OCI-LY7 (cell line): ENCODE results near the gene FOXN3. TPM values are rescaled to one million over a fixed set of nuclear protein-coding genes. Genes with fewer than 3 reads are reported as not detected.

ENCODE experiments used
- BruUV-seq: library from RNA; stranded (reverse); fragments of 400-500 nt; replicated peaks from 2 replicates; lab custom pipeline; 2021; lab: Mats Ljungman, UMichigan
- CTCF ChIA-PET: fragments of 300-600 bp; sonication (Branson Sonifier 250); formaldehyde crosslinking; loops from one replicate; lab custom pipeline; 2022; ENCODE audit warnings: antibody characterized with exemption; ENCODE audit not compliant: unreplicated experiment; lab: Charles Lee
- POLR2A ChIA-PET: fragments of 300-600 bp; sonication (Branson Sonifier 250); formaldehyde crosslinking; loops from one replicate; lab custom pipeline; 2022; ENCODE audit warnings: antibody characterized with exemption; lab: Charles Lee
- DNase-seq: peaks from one replicate; pipeline ENCODE4 v3.0.0-alpha.2; 2015; ENCODE audit warnings: low spot score
- H2AFZ ChIP-seq: fragments of 200-600 bp; sonication (generic), shearing (Covaris generic); 2 replicates; pipeline ENCODE4 v1.6.1; 2014; ENCODE audit warnings: mild to moderate bottlenecking, antibody characterized with exemption, low read length, moderate library complexity
- H3K27ac ChIP-seq: fragments of 200-600 bp; sonication (generic); 2 replicates; pipeline ENCODE4 v1.5.1; 2014; ENCODE audit warnings: mixed run types, low read depth, mild to moderate bottlenecking, moderate library complexity, low read length, inconsistent platforms; ENCODE audit not compliant: poor library complexity, severe bottlenecking
- H3K36me3 ChIP-seq: fragments of 200-600 bp; sonication (generic); 2 replicates; pipeline ENCODE4 v1.6.1; 2014; ENCODE audit warnings: mild to moderate bottlenecking, antibody characterized with exemption, low read length, moderate library complexity, mixed read lengths; ENCODE audit not compliant: insufficient read depth
- H3K4me1 ChIP-seq: fragments of 200-600 bp; sonication (generic); 2 replicates; pipeline ENCODE4 v1.5.1; 2014; ENCODE audit warnings: mild to moderate bottlenecking, low read length; ENCODE audit not compliant: insufficient read depth, poor library complexity, severe bottlenecking
- H3K4me2 ChIP-seq: fragments of 200-600 bp; sonication (generic); 2 replicates; pipeline ENCODE4 v1.6.1; 2014; ENCODE audit warnings: mild to moderate bottlenecking, low read length
- H3K4me3 ChIP-seq: fragments of 200-600 bp; sonication (generic); 2 replicates; pipeline ENCODE4 v1.5.1; 2014; ENCODE audit warnings: mild to moderate bottlenecking, low read depth, low read length; ENCODE audit not compliant: poor library complexity, severe bottlenecking
- H3K79me2 ChIP-seq: fragments of 200-600 bp; sonication (generic); 2 replicates; pipeline ENCODE4 v1.6.1; 2016; ENCODE audit warnings: low read depth, mild to moderate bottlenecking, low read length, moderate library complexity, mixed read lengths; ENCODE audit not compliant: insufficient read depth
- H3K9me2 ChIP-seq: fragments of 200-600 bp; sonication (generic); 2 replicates; pipeline ENCODE4 v1.6.1; 2016; ENCODE audit warnings: mild to moderate bottlenecking, low read length, mixed read lengths; ENCODE audit not compliant: insufficient read depth
- H3K9me3 ChIP-seq: fragments of 200-600 bp; sonication (generic); 2 replicates; pipeline ENCODE4 v1.6.1; 2014; ENCODE audit warnings: mild to moderate bottlenecking, mixed run types, low read length, mixed read lengths
- H4K20me1 ChIP-seq: fragments of 200-600 bp; sonication (generic); 2 replicates; pipeline ENCODE4 v1.6.1; 2014; ENCODE audit warnings: mild to moderate bottlenecking, antibody characterized with exemption, low read length, moderate library complexity, mixed read lengths; ENCODE audit not compliant: insufficient read depth
- EZH2phosphoT487 ChIP-seq: fragments of 200-600 bp; sonication (generic); IDR thresholded peaks from 2 replicates; pipeline ENCODE4 v1.6.1; 2018; ENCODE audit warnings: low read depth, borderline replicate concordance, mild to moderate bottlenecking, mixed run types, antibody characterized with exemption, low read length, moderate library complexity, mixed read lengths
- intact Hi-C: fragments of 100-400 bp; cut with micrococcal nuclease; formaldehyde crosslinking; loops from one replicate; pipeline ENCODE4 v1.10.0; 2022; ENCODE audit not compliant: unreplicated experiment
- total RNA-seq, 2 experiments: library from RNA; depleted of rRNA in 1 of 2; stranded (reverse); fragments of >200 nt in 1 of 2; shearing (Covaris generic) in 1 of 2; gene quantifications; 2 replicates each; pipeline ENCODE4 v1.2.3, GENCODE V29; 2014 to 2022
- TF ChIP-seq, protein P1 (sequence below): fragments of 200-600 bp; sonication (generic); conservative IDR thresholded peaks from 2 replicates; pipeline ENCODE4 v1.5.1; 2014; ENCODE audit warnings: mild to moderate bottlenecking, antibody characterized with exemption, low read length, moderate library complexity, mixed read lengths

The FOXN3 gene
- total RNA-seq, 2 experiments from 2014 or later: 77.7 to 102 TPM

DNA sequence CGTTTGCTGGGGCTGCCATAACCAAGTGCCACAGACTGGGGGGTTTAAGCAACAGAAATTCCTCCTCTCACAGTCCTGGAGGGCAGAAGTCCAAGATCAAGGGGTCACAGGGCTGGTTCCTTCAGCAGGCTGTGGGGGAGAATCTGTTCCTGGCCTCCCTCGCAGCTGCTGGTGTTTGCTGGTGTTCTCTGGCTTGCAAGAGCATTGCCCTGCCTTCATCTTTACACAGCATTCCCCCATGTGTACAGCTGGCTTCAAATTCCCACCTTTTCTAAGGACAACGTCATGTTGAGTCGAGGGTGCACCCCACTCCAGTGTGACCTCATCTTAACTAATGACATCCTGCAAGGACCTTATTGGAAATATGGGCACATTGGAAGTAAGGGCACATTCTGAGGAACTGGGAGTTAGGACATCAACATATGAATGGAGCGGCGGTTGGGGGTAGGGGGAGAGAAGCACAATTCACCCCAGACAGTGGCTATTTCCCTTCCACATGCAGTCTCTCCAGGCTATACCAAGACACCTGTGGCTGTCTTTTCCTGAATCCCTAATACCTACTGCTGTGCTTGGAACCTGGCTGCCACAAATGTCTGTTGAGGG, 123.6 kb downstream of the FOXN3 start:
- Histone ChIP-seq H3K27ac (no peak overlapping the region), H2AFZ (no peak overlapping the region), H3K4me1 (peaks cover 20% of the 10 kb centered on the region), H3K36me3 (no peaks in the 10 kb centered on the region), H3K4me3 (no peak overlapping the region), H4K20me1 (no peaks in the 10 kb centered on the region), H3K79me2 (no peaks in the 10 kb centered on the region), H3K4me2 (no peak overlapping the region), H3K9me3 (no peaks in the 10 kb centered on the region), H3K9me2 (no peaks in the 10 kb centered on the region)
- no TSS peak for BruUV-seq
- intact Hi-C loops: no loop called here
- no peak for TF ChIP-seq EZH2phosphoT487
- TF ChIP-seq, protein P1, sequence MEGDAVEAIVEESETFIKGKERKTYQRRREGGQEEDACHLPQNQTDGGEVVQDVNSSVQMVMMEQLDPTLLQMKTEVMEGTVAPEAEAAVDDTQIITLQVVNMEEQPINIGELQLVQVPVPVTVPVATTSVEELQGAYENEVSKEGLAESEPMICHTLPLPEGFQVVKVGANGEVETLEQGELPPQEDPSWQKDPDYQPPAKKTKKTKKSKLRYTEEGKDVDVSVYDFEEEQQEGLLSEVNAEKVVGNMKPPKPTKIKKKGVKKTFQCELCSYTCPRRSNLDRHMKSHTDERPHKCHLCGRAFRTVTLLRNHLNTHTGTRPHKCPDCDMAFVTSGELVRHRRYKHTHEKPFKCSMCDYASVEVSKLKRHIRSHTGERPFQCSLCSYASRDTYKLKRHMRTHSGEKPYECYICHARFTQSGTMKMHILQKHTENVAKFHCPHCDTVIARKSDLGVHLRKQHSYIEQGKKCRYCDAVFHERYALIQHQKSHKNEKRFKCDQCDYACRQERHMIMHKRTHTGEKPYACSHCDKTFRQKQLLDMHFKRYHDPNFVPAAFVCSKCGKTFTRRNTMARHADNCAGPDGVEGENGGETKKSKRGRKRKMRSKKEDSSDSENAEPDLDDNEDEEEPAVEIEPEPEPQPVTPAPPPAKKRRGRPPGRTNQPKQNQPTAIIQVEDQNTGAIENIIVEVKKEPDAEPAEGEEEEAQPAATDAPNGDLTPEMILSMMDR: no peak
- ChIA-PET POLR2A (interaction anchor here (0.6 kb wide), 1 partner anchor 32 kb away, joined by 3 read pairs; no protein-coding TSS in a partner anchor), CTCF (no interaction called here)
- no peak for DNase-seq

DNA sequence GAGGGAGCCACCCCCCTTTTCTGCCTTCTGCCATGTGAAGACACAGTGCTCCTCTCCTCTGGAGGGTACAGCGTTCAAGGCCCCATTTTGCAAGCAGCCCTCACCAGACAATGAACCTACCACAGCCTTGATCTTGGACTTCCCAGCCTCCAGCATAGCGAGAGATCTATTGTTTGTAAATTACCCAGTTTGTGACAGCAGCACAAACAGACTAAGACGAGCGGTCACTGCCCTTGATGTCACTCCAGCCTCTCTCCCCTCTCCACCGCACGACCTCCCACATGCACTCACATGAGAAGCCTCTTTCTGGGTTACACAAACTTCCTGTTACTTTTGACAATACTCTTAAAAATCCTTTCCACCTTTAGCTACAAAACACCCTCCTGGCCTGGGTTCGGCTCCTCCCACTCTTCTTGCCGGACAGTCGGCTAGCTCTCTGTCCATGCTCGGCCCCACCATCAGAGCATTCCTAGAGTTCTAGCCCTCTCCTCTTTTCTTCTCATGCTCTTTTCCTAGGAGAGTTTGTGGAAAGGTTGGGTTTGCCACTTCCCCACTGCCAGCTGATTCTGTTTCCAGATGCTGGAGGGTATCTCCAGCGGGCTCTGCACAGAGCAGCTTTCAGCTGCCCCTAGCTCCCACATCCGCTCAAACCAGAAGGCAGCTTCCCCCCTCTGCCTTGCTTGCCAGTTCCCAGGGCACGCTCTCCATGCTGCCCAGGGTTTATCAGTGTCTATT, 124.3 kb downstream of the FOXN3 start:
- H4K20me1 ChIP-seq: no peaks in the 10 kb centered on the region
- H3K36me3 ChIP-seq: no peaks in the 10 kb centered on the region
- no peak overlapping the region for H3K27ac ChIP-seq
- intact Hi-C loops: no loop called here
- H3K4me3 ChIP-seq: no peak overlapping the region
- no peak overlapping the region for H2AFZ ChIP-seq
- DNase-seq: no peak
- H3K79me2 ChIP-seq: no peaks in the 10 kb centered on the region
- H3K9me3 ChIP-seq: no peaks in the 10 kb centered on the region
- no TSS peak for BruUV-seq
- no peak overlapping the region for H3K4me2 ChIP-seq
- CTCF ChIA-PET: no interaction called here
- POLR2A ChIA-PET: interaction anchor here (0.6 kb wide), 1 partner anchor 31 kb away, joined by 3 read pairs; no protein-coding TSS in a partner anchor
- TF ChIP-seq, protein P1: no peak
- TF ChIP-seq EZH2phosphoT487: no peak
- no peaks in the 10 kb centered on the region for H3K9me2 ChIP-seq
- peaks cover 20% of the 10 kb centered on the region for H3K4me1 ChIP-seq
